ENCODE data around the gene PDE9A. TPM values are rescaled to one million over a fixed set of nuclear protein-coding genes. Genes with fewer than 3 reads are reported as not detected.

The PDE9A gene
- total RNA-seq, 1 experiment from 2014 or later = 31.9 TPM

- no peak for DNase-seq
- no peak overlapping the region for H3K4me3 Mint-ChIP-seq
- TF ChIP-seq CTCF (conservative IDR thresholded peaks at IDR 0.05) = no peak
These were observed 8.9 kb upstream of the PDE9A start for GRCh38 chr21:42644223-42645208.

More at GRCh38 chr21:42644223-42645208, 8.9 kb upstream of the PDE9A start:
- Histone ChIP-seq H3K23me2 (ENCODE audit: insufficient read length, low read depth, low read length, poor library complexity, severe bottlenecking) (no peaks in the 10 kb centered on the region), H4K5ac (ENCODE audit: insufficient read length, low read depth, low read length) (no peak overlapping the region), H2AFZ (ENCODE audit: low read length) (no peak overlapping the region), H3K9me3 (ENCODE audit: control insufficient read depth, low read depth, low read length) (no peaks in the 10 kb centered on the region), H4K91ac (ENCODE audit: insufficient read length, low read depth, low read length) (no peak overlapping the region), H3K14ac (ENCODE audit: insufficient read depth, low read length) (no peak overlapping the region), H3K4me2 (ENCODE audit: insufficient read depth, insufficient read length, low read length) (no peak overlapping the region), H3K56ac (ENCODE audit: insufficient read length, low read depth, low read length) (no peak overlapping the region), H3K27ac (ENCODE audit: insufficient read length, low read depth, low read length) (no peak overlapping the region), H4K8ac (replicated peaks; ENCODE audit: insufficient read length, low read depth, low read length) (no peak overlapping the region), H2BK20ac (ENCODE audit: low read depth, low read length, poor library complexity, severe bottlenecking) (no peak overlapping the region), H3K79me2 (ENCODE audit: insufficient read depth, low read length) (no peaks in the 10 kb centered on the region), H3K79me1 (ENCODE audit: insufficient read depth, low read depth, low read length, poor library complexity, severe bottlenecking) (no peaks in the 10 kb centered on the region), H3K4ac (ENCODE audit: low read depth, low read length) (no peak overlapping the region), H3K4me1 (ENCODE audit: insufficient read depth, low read length) (0 out of 2 replicates have a peak, but pooled peaks cover 3% of the 10 kb centered on the region), H2AK5ac (ENCODE audit: insufficient read length, low read length) (no peak overlapping the region), H3K9ac (ENCODE audit: extremely low read depth, insufficient read length, low read length) (no peak overlapping the region), H3K18ac (ENCODE audit: insufficient read length, low read depth, low read length) (no peak overlapping the region), H4K20me1 (ENCODE audit: control insufficient read depth, insufficient read depth, insufficient read length) (no peaks in the 10 kb centered on the region), H2BK12ac (ENCODE audit: insufficient read length, low read depth, low read length) (no peak overlapping the region), H3K27me3 (ENCODE audit: insufficient read depth, low read length) (no peaks in the 10 kb centered on the region), H3K23ac (ENCODE audit: insufficient read length, low read depth, low read length) (no peak overlapping the region), H3T11ph (ENCODE audit: low read length) (no peak overlapping the region), H2BK120ac (ENCODE audit: low read depth, low read length, poor library complexity, severe bottlenecking) (no peak overlapping the region), H2BK5ac (ENCODE audit: insufficient read length, low read length) (no peak overlapping the region), H2BK15ac (ENCODE audit: low read depth, low read length) (no peak overlapping the region)
- no CpG with 5 or more reads among the region's 21 CpGs for whole genome bisulfite sequencing (ENCODE audit: extremely low coverage, insufficient read length, low lambda C conversion rate)
- Mint-ChIP-seq H3K9me3 (no peaks in the 10 kb centered on the region; a peak in 1 of 5 replicates), H3K27ac (no peak overlapping the region; a peak in 1 of 7 replicates), H3K4me1 (peaks cover 15 to 28% of the 10 kb centered on the region in 2 experiments), H3K36me3 (ENCODE audit: insufficient read depth in 1 of 3, low read depth in 3 of 3) (no peaks in the 10 kb centered on the region), H3K27me3 (ENCODE audit: low read depth) (peaks cover 33% of the 10 kb centered on the region)
